ENCODE data around the gene SLC50A1. TPM values are rescaled to one million over a fixed set of nuclear protein-coding genes. Genes with fewer than 3 reads are reported as not detected.

SLC50A1 gene
- total RNA-seq, 1 experiment from 2014 or later: 56.5 TPM

Small RNAs within 50 kb of the gene (small RNA-seq; reads per million reads assigned to genes)
- gene HMGN2P18 (not detected), gene RF00019 (not detected)

Other genes starting within 250 kb of the SLC50A1 start
- 11.1 and 14.1 TPM in 2 replicates for gene PMVK, start 199.1 kb upstream of the SLC50A1 start, total RNA-seq (2014; rRNA removed; shearing (Covaris generic); ENCODE audit: low replicate concordance)
- 26.1 and 55.8 TPM in 2 replicates for gene PBXIP1, start 179.8 kb upstream of the SLC50A1 start, total RNA-seq (2014; rRNA removed; shearing (Covaris generic); ENCODE audit: low replicate concordance)
- gene PYGO2, start 174.1 kb upstream of the SLC50A1 start, total RNA-seq (2014; rRNA removed; shearing (Covaris generic); ENCODE audit: low replicate concordance): 37.3 and 44.4 TPM in 2 replicates
- gene SHC1, start 165.1 kb upstream of the SLC50A1 start, total RNA-seq (2014; rRNA removed; shearing (Covaris generic); ENCODE audit: low replicate concordance): 27.8 and 35.3 TPM in 2 replicates
- 110 and 225 TPM in 2 replicates for gene CKS1B, start 161.2 kb upstream of the SLC50A1 start, total RNA-seq (2014; rRNA removed; shearing (Covaris generic); ENCODE audit: low replicate concordance)
- 48.7 and 57.3 TPM in 2 replicates for gene FLAD1, start 152.5 kb upstream of the SLC50A1 start, total RNA-seq (2014; rRNA removed; shearing (Covaris generic); ENCODE audit: low replicate concordance)
- 2.6 TPM in 1 of 2 replicates, not detected in the other for gene LENEP, start 142.3 kb upstream of the SLC50A1 start, total RNA-seq (2014; rRNA removed; shearing (Covaris generic); ENCODE audit: low replicate concordance)
- 17.1 and 31.0 TPM in 2 replicates for gene ZBTB7B, start 133.1 kb upstream of the SLC50A1 start, total RNA-seq (2014; rRNA removed; shearing (Covaris generic); ENCODE audit: low replicate concordance)
- gene DCST2, start 102.1 kb upstream of the SLC50A1 start, total RNA-seq (2014; rRNA removed; shearing (Covaris generic); ENCODE audit: low replicate concordance): 1.3 and 3.5 TPM in 2 replicates
- gene DCST1, start 102.0 kb upstream of the SLC50A1 start, total RNA-seq (2014; rRNA removed; shearing (Covaris generic); ENCODE audit: low replicate concordance): not detected in 2 replicates
- gene ADAM15, start 84.5 kb upstream of the SLC50A1 start, total RNA-seq (2014; rRNA removed; shearing (Covaris generic); ENCODE audit: low replicate concordance): 33.6 and 50.0 TPM in 2 replicates
- 10.4 and 14.5 TPM in 2 replicates for gene EFNA4, start 72.1 kb upstream of the SLC50A1 start, total RNA-seq (2014; rRNA removed; shearing (Covaris generic); ENCODE audit: low replicate concordance)
- gene EFNA3, start 57.0 kb upstream of the SLC50A1 start, total RNA-seq (2014; rRNA removed; shearing (Covaris generic); ENCODE audit: low replicate concordance): 12.2 and 15.7 TPM in 2 replicates
- gene EFNA1, start 8.0 kb upstream of the SLC50A1 start, total RNA-seq (2014; rRNA removed; shearing (Covaris generic); ENCODE audit: low replicate concordance): not detected in 2 replicates
- gene DPM3, start 4.7 kb downstream of the SLC50A1 start, total RNA-seq (2014; rRNA removed; shearing (Covaris generic); ENCODE audit: low replicate concordance): 22.2 and 33.2 TPM in 2 replicates
- 237 and 400 TPM in 2 replicates for gene KRTCAP2, start 37.5 kb downstream of the SLC50A1 start, total RNA-seq (2014; rRNA removed; shearing (Covaris generic); ENCODE audit: low replicate concordance)
- gene TRIM46, start 38.0 kb downstream of the SLC50A1 start, total RNA-seq (2014; rRNA removed; shearing (Covaris generic); ENCODE audit: low replicate concordance): 5.1 and 19.2 TPM in 2 replicates
- 11.9 and 18.7 TPM in 2 replicates for gene THBS3, start 72.0 kb downstream of the SLC50A1 start, total RNA-seq (2014; rRNA removed; shearing (Covaris generic); ENCODE audit: low replicate concordance)
- gene MTX1, start 72.8 kb downstream of the SLC50A1 start, total RNA-seq (2014; rRNA removed; shearing (Covaris generic); ENCODE audit: low replicate concordance): 49.5 and 56.9 TPM in 2 replicates
- 20.7 and 30.6 TPM in 2 replicates for gene ENTREP3, start 119.6 kb downstream of the SLC50A1 start, total RNA-seq (2014; rRNA removed; shearing (Covaris generic); ENCODE audit: low replicate concordance)
- gene SCAMP3, start 126.5 kb downstream of the SLC50A1 start, total RNA-seq (2014; rRNA removed; shearing (Covaris generic); ENCODE audit: low replicate concordance): 69.7 and 73.5 TPM in 2 replicates
- 78.7 and 99.6 TPM in 2 replicates for gene CLK2, start 137.7 kb downstream of the SLC50A1 start, total RNA-seq (2014; rRNA removed; shearing (Covaris generic); ENCODE audit: low replicate concordance)
- 5.9 and 6.3 TPM in 2 replicates for gene HCN3, start 141.6 kb downstream of the SLC50A1 start, total RNA-seq (2014; rRNA removed; shearing (Covaris generic); ENCODE audit: low replicate concordance)
- not detected in 2 replicates for gene PKLR, start 165.6 kb downstream of the SLC50A1 start, total RNA-seq (2014; rRNA removed; shearing (Covaris generic); ENCODE audit: low replicate concordance)
- gene FDPS, start 173.0 kb downstream of the SLC50A1 start, total RNA-seq (2014; rRNA removed; shearing (Covaris generic); ENCODE audit: low replicate concordance): 298 and 377 TPM in 2 replicates
- 8.3 and 9.2 TPM in 2 replicates for gene RUSC1, start 185.0 kb downstream of the SLC50A1 start, total RNA-seq (2014; rRNA removed; shearing (Covaris generic); ENCODE audit: low replicate concordance)

Measured in Karpas-422 (cell line).